Cardiac muscle cell (in vitro differentiated cells and primary cell): ENCODE measurements around the gene PIM3. TPM values are rescaled to one million over a fixed set of nuclear protein-coding genes. Genes with fewer than 3 reads are reported as not detected.
A peak's percentile ranks its signal among the peaks of the same experiment; 100 is the strongest.

Source experiments
- DNase-seq, 2 donors: peaks; one replicate each; pipeline versions ENCODE4 v3.0.0 to v3.0.0-alpha.2; 2010 to 2017; ENCODE audit warnings: low read depth in 1 of 2, low spot score in 1 of 2
- H3K27ac ChIP-seq: fragments of 200-600 bp; sonication (generic); 2 replicates; pipeline ENCODE4 v1.5.1; 2016
- H3K27me3 ChIP-seq: fragments of 200-600 bp; sonication (generic); 2 replicates; pipeline ENCODE4 v1.6.0; 2016; ENCODE audit warnings: control low read depth
- H3K36me3 ChIP-seq: fragments of 200-600 bp; sonication (generic); 2 replicates; pipeline ENCODE4 v1.5.1; 2016; ENCODE audit warnings: control low read depth
- H3K4me1 ChIP-seq: fragments of 200-600 bp; sonication (generic); 2 replicates; pipeline ENCODE4 v1.8.1; 2017; ENCODE audit warnings: low read depth, mild to moderate bottlenecking, mixed run types
- H3K4me3 ChIP-seq: fragments of 200-600 bp; sonication (generic); 2 replicates; pipeline ENCODE4 v1.5.1; 2016; ENCODE audit warnings: mild to moderate bottlenecking
- H3K9me3 ChIP-seq: fragments of 200-600 bp; sonication (generic); 2 replicates; pipeline ENCODE4 v1.5.1; 2017; ENCODE audit warnings: low read depth, mild to moderate bottlenecking, control low read depth
- CTCF ChIP-seq: IDR thresholded peaks from 2 replicates; pipeline ENCODE4 v1.5.1; 2012; ENCODE audit warnings: low read depth, mild to moderate bottlenecking, low read length
- polyA plus RNA-seq: library from polyadenylated mRNA; unstranded; fragments of >200 nt; fragmentation: Nextera tagmentation; extraction: Ambion mirVana; gene quantifications from 2 replicates; pipeline ENCODE4 v1.2.1, GENCODE V29; 2016
- total RNA-seq: library from RNA; depleted of rRNA; stranded (reverse); fragments of >200 nt; gene quantifications from 2 replicates; pipeline ENCODE4 v1.2.3, GENCODE V29; 2016

The PIM3 gene
- total and polyA plus RNA-seq, 2 experiments from 2014 or later: 46.1 to 62.2 TPM

- no peaks in the 10 kb centered on the region for H3K36me3 ChIP-seq
- peaks cover 10% of the 10 kb centered on the region for H3K27me3 ChIP-seq
- DNase-seq: no peak
- H3K27ac ChIP-seq: peak overlapping the region; percentile 67
- peaks cover 35% of the 10 kb centered on the region for H3K4me1 ChIP-seq
- no peak for TF ChIP-seq CTCF
- no peak overlapping the region for H3K4me3 ChIP-seq
- no peaks in the 10 kb centered on the region for H3K9me3 ChIP-seq
Measured at GRCh38 chr22:49934160-49934890, 26.2 kb upstream of the PIM3 start.

- no peaks in the 10 kb centered on the region for H3K9me3 ChIP-seq
- no peak for TF ChIP-seq CTCF
- H3K27ac ChIP-seq: peak overlapping the region; percentile 22
- H3K4me1 ChIP-seq: peaks cover 35% of the 10 kb centered on the region
- H3K36me3 ChIP-seq: no peaks in the 10 kb centered on the region
- no peak overlapping the region for H3K4me3 ChIP-seq
- peak; percentile 54 to 79 for DNase-seq
- H3K27me3 ChIP-seq: peaks cover 5% of the 10 kb centered on the region
Measured at GRCh38 chr22:49934891-49935557, 25.5 kb upstream of the PIM3 start.

- no peaks in the 10 kb centered on the region for H3K9me3 ChIP-seq
- no peaks in the 10 kb centered on the region for H3K36me3 ChIP-seq
- peak in 1 of 2 donors; percentile 74 for DNase-seq
- H3K4me3 ChIP-seq: peak overlapping the region; percentile 16
- H3K27ac ChIP-seq: no peak overlapping the region
- peaks cover 35% of the 10 kb centered on the region for H3K4me1 ChIP-seq
- no peaks in the 10 kb centered on the region for H3K27me3 ChIP-seq
- no peak for TF ChIP-seq CTCF
Measured at GRCh38 chr22:49935561-49935960, 25.0 kb upstream of the PIM3 start.

GRCh38 chr22:49936018-49936972 is 24.3 kb upstream of the PIM3 start:
- peaks cover 35% of the 10 kb centered on the region for H3K4me1 ChIP-seq
- peak overlapping the region; percentile 92 for H3K27ac ChIP-seq

More at GRCh38 chr22:49936018-49936972, 24.3 kb upstream of the PIM3 start:
- Histone ChIP-seq H3K27me3 (no peaks in the 10 kb centered on the region), H3K9me3 (no peaks in the 10 kb centered on the region), H3K36me3 (no peaks in the 10 kb centered on the region), H3K4me3 (peak overlapping the region; percentile 16)
- peak; percentile 90 to 92 for DNase-seq
- TF ChIP-seq CTCF: no peak
